K562 (cell line): Measurements from ENCODE around the gene CELA3B. TPM values are rescaled to one million over a fixed set of nuclear protein-coding genes. Genes with fewer than 3 reads are reported as not detected.

Source experiments
- GTF2A2 ChIP-seq: IDR thresholded peaks from 2 replicates; pipeline ENCODE4 v1.6.1; 2016; ENCODE audit warnings: mild to moderate bottlenecking, missing genetic modification characterization, missing compliant biosample characterization
- HCFC1 ChIP-seq: IDR thresholded peaks from 2 replicates; pipeline ENCODE4 v1.6.1; 2012; ENCODE audit warnings: low read depth, low read length, improper control_type of control experiment
- HIVEP1 ChIP-seq: fragments of 250-450 bp; sonication (Bioruptor Pico); IDR thresholded peaks from 2 replicates; pipeline ENCODE4 v1.4.0; 2020; ENCODE audit warnings: mild to moderate bottlenecking
- HNRNPUL1 ChIP-seq: fragments of 200-400 bp; formaldehyde crosslinking; IDR thresholded peaks from 2 replicates; pipeline ENCODE4 v1.6.1; 2017; ENCODE audit warnings: low read length
- POLR2B ChIP-seq: fragments of 450-650 bp; IDR thresholded peaks from 2 replicates; pipeline ENCODE4 v1.6.1; 2018; ENCODE audit warnings: low read depth; ENCODE audit not compliant: partially characterized antibody
- RB1 ChIP-seq: fragments of 450-650 bp; IDR thresholded peaks from 2 replicates; pipeline ENCODE4 v1.6.1; 2017; ENCODE audit warnings: low read depth, mild to moderate bottlenecking
- ZNF764 ChIP-seq: fragments of 250-450 bp; sonication (Bioruptor Pico); IDR thresholded peaks from 2 replicates; pipeline ENCODE4 v1.4.0; 2020; ENCODE audit warnings: low read depth, mild to moderate bottlenecking, moderate library complexity
- polyA plus RNA-seq, 8 experiments: library from polyadenylated mRNA; depleted of rRNA in 4 of 8; stranded (reverse) in 5 of 8; unstranded in 3 of 8; fragments of >200 nt; fragmentation: Nextera tagmentation in 2 of 8; fragmentation: Illumina TruSeq in 1 of 8; extraction: Ambion mirVana in 2 of 8; extraction: Trizol in 1 of 8; gene quantifications; 2 replicates each; pipeline versions ENCODE4 v1.2.1 to v1.2.3, GENCODE V29; 2011 to 2014; ENCODE audit warnings: inconsistent platforms in 1 of 8, missing spikeins in 1 of 8
- total RNA-seq, 7 experiments: library from RNA; depleted of rRNA in 6 of 7; stranded (reverse); fragments of >200 nt in 6 of 7; fragmentation: Illumina TruSeq in 2 of 7; extraction: Trizol in 2 of 7; gene quantifications; 2 replicates each; pipeline versions ENCODE4 v1.2.1 to v1.2.3, GENCODE V29; 2011 to 2021; ENCODE audit warnings: low replicate concordance in 1 of 7
- TF ChIP-seq, protein P1 (sequence below): fragments of 250-450 bp; sonication (Bioruptor Pico); IDR thresholded peaks from 2 replicates; pipeline ENCODE4 v1.5.1; 2021; ENCODE audit warnings: mild to moderate bottlenecking
- TF ChIP-seq, protein P2 (sequence below): sonication (generic); formaldehyde crosslinking; IDR thresholded peaks from 2 replicates; pipeline ENCODE4 v1.9.0; 2022; ENCODE audit warnings: mild to moderate bottlenecking, missing genetic modification reagents
- TF ChIP-seq, protein P3 (sequence below): IDR thresholded peaks from 3 replicates; pipeline ENCODE4 v1.6.1; 2011; ENCODE audit warnings: borderline replicate concordance, mild to moderate bottlenecking, moderate library complexity; ENCODE audit not compliant: insufficient read length; ENCODE audit errors: extremely low read depth
- TF ChIP-seq, protein P4 (sequence below): sonication (generic); formaldehyde crosslinking; IDR thresholded peaks from 2 replicates; pipeline ENCODE4 v1.8.0; 2023; ENCODE audit warnings: mild to moderate bottlenecking, missing genetic modification reagents
- TF ChIP-seq, protein P5 (sequence below): sonication (generic); formaldehyde crosslinking; IDR thresholded peaks from 2 replicates; pipeline ENCODE4 v1.8.0; 2022; ENCODE audit warnings: missing genetic modification reagents, mild to moderate bottlenecking, borderline replicate concordance
- TF ChIP-seq, protein P6 (sequence below), 3 experiments: fragments of 200-800 bp in 1 of 3; fragments of 250-450 bp in 1 of 3; fragments of 450-650 bp in 1 of 3; sonication (Bioruptor Pico) in 1 of 3; sonication (Bioruptor generic) in 1 of 3; formaldehyde crosslinking in 1 of 3; IDR thresholded peaks; 2 replicates each; pipeline versions ENCODE4 v1.6.1 to v1.8.0; 2016 to 2022; ENCODE audit warnings: mild to moderate bottlenecking in 2 of 3, missing genetic modification characterization in 2 of 3, missing compliant biosample characterization in 1 of 3, moderate library complexity in 1 of 3

Gene CELA3B
- total and polyA plus RNA-seq, 9 of the 15 experiments (the other 6 are each of a cell fraction or from before 2014, with no cell fraction given), result 3.1 TPM; not detected in 8

DNA sequence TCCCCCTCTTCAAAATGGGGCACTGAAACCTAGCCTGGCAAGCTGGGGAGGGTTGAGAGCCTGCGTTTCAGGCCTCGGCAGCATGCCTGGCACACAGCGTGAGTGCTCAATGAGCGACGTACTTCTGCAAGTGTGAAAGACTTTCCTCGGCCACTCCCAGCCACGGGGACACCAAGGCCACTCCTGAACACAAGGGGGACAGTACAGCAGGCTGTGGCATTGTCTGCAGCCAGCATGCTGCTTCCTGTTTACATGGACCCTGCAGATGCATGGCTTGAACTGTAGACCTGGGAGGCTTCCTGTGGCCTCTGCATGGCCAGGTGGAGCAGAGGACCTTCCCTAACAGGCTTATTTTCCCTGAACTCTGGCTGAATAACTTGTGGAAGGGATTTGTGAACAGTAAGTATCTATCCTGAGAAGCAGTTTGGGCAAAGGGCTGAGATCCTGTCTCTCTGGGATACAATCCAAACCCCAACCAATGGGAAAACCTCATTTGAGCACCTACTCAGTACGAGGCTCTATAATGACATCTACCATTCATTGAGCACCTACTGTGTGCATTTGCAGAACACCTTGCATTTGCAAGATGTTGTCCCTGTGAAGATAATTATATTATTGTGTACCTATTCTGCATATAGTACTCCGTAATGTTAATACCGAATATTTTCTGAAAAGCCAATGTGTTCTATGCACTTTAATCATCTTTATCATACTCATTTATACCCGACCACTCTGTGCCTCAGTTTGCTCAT, 29.8 kb upstream of the CELA3B start (continued):
- TF ChIP-seq, protein P1, sequence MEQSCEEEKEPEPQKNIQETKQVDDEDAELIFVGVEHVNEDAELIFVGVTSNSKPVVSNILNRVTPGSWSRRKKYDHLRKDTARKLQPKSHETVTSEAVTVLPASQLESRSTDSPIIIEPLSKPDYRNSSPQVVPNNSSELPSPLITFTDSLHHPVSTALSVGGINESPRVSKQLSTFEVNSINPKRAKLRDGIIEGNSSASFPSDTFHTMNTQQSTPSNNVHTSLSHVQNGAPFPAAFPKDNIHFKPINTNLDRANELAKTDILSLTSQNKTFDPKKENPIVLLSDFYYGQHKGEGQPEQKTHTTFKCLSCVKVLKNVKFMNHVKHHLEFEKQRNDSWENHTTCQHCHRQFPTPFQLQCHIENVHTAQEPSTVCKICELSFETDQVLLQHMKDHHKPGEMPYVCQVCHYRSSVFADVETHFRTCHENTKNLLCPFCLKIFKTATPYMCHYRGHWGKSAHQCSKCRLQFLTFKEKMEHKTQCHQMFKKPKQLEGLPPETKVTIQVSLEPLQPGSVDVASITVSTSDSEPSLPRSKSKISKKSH, result no peak
- TF ChIP-seq HCFC1 (0 out of 2 replicates have a peak, but pooled peaks have one; percentile 21), GTF2A2 (tag) (no peak), ZNF764 (CRISPR knock-in tag) (no peak), RB1 (no peak), POLR2B (no peak), HIVEP1 (CRISPR knock-in tag) (no peak), HNRNPUL1 (no peak)
- TF ChIP-seq, protein P2, sequence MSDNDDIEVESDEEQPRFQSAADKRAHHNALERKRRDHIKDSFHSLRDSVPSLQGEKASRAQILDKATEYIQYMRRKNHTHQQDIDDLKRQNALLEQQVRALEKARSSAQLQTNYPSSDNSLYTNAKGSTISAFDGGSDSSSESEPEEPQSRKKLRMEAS (CRISPR knock-in tag), result peak; percentile 96
- TF ChIP-seq, protein P3, sequence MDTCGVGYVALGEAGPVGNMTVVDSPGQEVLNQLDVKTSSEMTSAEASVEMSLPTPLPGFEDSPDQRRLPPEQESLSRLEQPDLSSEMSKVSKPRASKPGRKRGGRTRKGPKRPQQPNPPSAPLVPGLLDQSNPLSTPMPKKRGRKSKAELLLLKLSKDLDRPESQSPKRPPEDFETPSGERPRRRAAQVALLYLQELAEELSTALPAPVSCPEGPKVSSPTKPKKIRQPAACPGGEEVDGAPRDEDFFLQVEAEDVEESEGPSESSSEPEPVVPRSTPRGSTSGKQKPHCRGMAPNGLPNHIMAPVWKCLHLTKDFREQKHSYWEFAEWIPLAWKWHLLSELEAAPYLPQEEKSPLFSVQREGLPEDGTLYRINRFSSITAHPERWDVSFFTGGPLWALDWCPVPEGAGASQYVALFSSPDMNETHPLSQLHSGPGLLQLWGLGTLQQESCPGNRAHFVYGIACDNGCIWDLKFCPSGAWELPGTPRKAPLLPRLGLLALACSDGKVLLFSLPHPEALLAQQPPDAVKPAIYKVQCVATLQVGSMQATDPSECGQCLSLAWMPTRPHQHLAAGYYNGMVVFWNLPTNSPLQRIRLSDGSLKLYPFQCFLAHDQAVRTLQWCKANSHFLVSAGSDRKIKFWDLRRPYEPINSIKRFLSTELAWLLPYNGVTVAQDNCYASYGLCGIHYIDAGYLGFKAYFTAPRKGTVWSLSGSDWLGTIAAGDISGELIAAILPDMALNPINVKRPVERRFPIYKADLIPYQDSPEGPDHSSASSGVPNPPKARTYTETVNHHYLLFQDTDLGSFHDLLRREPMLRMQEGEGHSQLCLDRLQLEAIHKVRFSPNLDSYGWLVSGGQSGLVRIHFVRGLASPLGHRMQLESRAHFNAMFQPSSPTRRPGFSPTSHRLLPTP, result no peak
- TF ChIP-seq, protein P4, sequence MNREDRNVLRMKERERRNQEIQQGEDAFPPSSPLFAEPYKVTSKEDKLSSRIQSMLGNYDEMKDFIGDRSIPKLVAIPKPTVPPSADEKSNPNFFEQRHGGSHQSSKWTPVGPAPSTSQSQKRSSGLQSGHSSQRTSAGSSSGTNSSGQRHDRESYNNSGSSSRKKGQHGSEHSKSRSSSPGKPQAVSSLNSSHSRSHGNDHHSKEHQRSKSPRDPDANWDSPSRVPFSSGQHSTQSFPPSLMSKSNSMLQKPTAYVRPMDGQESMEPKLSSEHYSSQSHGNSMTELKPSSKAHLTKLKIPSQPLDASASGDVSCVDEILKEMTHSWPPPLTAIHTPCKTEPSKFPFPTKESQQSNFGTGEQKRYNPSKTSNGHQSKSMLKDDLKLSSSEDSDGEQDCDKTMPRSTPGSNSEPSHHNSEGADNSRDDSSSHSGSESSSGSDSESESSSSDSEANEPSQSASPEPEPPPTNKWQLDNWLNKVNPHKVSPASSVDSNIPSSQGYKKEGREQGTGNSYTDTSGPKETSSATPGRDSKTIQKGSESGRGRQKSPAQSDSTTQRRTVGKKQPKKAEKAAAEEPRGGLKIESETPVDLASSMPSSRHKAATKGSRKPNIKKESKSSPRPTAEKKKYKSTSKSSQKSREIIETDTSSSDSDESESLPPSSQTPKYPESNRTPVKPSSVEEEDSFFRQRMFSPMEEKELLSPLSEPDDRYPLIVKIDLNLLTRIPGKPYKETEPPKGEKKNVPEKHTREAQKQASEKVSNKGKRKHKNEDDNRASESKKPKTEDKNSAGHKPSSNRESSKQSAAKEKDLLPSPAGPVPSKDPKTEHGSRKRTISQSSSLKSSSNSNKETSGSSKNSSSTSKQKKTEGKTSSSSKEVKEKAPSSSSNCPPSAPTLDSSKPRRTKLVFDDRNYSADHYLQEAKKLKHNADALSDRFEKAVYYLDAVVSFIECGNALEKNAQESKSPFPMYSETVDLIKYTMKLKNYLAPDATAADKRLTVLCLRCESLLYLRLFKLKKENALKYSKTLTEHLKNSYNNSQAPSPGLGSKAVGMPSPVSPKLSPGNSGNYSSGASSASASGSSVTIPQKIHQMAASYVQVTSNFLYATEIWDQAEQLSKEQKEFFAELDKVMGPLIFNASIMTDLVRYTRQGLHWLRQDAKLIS (CRISPR knock-in tag), result no peak
- TF ChIP-seq, protein P5, sequence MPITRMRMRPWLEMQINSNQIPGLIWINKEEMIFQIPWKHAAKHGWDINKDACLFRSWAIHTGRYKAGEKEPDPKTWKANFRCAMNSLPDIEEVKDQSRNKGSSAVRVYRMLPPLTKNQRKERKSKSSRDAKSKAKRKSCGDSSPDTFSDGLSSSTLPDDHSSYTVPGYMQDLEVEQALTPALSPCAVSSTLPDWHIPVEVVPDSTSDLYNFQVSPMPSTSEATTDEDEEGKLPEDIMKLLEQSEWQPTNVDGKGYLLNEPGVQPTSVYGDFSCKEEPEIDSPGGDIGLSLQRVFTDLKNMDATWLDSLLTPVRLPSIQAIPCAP (CRISPR knock-in tag), result no peak
- TF ChIP-seq, protein P6, sequence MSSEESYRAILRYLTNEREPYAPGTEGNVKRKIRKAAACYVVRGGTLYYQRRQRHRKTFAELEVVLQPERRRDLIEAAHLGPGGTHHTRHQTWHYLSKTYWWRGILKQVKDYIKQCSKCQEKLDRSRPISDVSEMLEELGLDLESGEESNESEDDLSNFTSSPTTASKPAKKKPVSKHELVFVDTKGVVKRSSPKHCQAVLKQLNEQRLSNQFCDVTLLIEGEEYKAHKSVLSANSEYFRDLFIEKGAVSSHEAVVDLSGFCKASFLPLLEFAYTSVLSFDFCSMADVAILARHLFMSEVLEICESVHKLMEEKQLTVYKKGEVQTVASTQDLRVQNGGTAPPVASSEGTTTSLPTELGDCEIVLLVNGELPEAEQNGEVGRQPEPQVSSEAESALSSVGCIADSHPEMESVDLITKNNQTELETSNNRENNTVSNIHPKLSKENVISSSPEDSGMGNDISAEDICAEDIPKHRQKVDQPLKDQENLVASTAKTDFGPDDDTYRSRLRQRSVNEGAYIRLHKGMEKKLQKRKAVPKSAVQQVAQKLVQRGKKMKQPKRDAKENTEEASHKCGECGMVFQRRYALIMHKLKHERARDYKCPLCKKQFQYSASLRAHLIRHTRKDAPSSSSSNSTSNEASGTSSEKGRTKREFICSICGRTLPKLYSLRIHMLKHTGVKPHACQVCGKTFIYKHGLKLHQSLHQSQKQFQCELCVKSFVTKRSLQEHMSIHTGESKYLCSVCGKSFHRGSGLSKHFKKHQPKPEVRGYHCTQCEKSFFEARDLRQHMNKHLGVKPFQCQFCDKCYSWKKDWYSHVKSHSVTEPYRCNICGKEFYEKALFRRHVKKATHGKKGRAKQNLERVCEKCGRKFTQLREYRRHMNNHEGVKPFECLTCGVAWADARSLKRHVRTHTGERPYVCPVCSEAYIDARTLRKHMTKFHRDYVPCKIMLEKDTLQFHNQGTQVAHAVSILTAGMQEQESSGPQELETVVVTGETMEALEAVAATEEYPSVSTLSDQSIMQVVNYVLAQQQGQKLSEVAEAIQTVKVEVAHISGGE (CRISPR knock-in tag; IDR thresholded peaks at IDR 0.05), result no peak
